ENCODE measurements around the gene MRPL43. TPM values are rescaled to one million over a fixed set of nuclear protein-coding genes. Genes with fewer than 3 reads are reported as not detected.

The MRPL43 gene
- total and polyA plus RNA-seq, 9 of the 15 experiments (the other 6 are each of a cell fraction or from before 2014, with no cell fraction given): 15.1 to 63.7 (median 37.2) TPM

DNA sequence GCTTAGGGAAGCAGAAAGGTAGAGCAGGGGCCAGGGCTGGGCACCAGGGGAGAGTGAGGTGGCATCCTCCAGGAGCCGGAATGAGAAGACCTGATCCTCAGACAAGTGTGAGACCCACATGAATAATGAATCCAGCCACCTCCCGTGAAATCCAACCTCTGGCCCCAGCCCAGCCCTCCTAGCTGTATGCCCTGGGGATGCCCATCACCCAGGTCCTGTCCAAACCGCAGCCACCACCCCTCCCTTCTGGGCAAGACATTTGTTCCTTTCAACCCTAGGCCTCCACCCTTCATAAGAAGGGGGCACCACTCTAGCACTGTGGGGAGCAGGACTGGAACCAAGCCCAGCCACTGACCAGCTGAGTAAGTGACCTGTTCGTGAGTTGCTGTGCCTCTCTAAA, 33.9 kb upstream of the MRPL43 start:
- Histone ChIP-seq H3K36me3 (ENCODE audit: control insufficient read depth, insufficient read depth, low read length) (no peaks in the 10 kb centered on the region), H3K4me3 (no peak overlapping the region), H3K27me3 (ENCODE audit: control insufficient read depth in 2 of 2, insufficient read depth in 2 of 2, low read length in 2 of 2) (no peaks in the 10 kb centered on the region), H3K27ac (ENCODE audit: extremely low read depth, low read depth, low read length) (no peak overlapping the region), H3K4me2 (ENCODE audit: insufficient read depth, low read length) (no peak overlapping the region), H3K9me1 (ENCODE audit: control insufficient read depth, insufficient read depth, low read length) (no peaks in the 10 kb centered on the region), H3K79me2 (ENCODE audit: control insufficient read depth, insufficient read depth, low read length) (no peaks in the 10 kb centered on the region), H4K20me1 (replicated peaks; ENCODE audit: control insufficient read depth, insufficient read depth, low read length) (no peaks in the 10 kb centered on the region), H3K9ac (ENCODE audit: insufficient read depth in 1 of 2, low read depth in 2 of 2, low read length in 2 of 2) (no peak overlapping the region), H3K4me1 (replicated peaks in 1 of 2; ENCODE audit: control insufficient read depth in 2 of 2, insufficient read depth in 2 of 2, low read length in 2 of 2) (peaks cover 0 to 13% of the 10 kb centered on the region in 2 experiments; a peak in 3 of 5 replicates), H2AFZ (ENCODE audit: low read depth, low read length) (no peak overlapping the region), H3K9me3 (replicated peaks; ENCODE audit: control insufficient read depth, insufficient read depth, low read depth, low read length) (no peaks in the 10 kb centered on the region)
- no peak for FAIRE-seq
- 16% methylated on average over 3 of the region's 4 CpGs for WGBS (ENCODE audit: insufficient coverage, low coverage, missing lambda C conversion rate)
- in situ Hi-C loops (cut with MboI): no loop called here
- POLR2A ChIA-PET: no interaction called here
- DNase-seq (ENCODE audit: extremely low read depth in 1 of 4, low spot score in 3 of 4): no peak
- CTCF ChIA-PET (ENCODE audit: low intra/inter-chr PET ratio): no interaction called here
- ATAC-seq: no peak
- BruUV-seq (replicated peaks): no TSS peak
- intact Hi-C loops (cut with micrococcal nuclease): no loop called here
- no peak for TF ChIP-seq SIRT6 (IDR thresholded peaks at IDR 0.05; ENCODE audit: low read depth, low read length)
- no peak for TF ChIP-seq ERF (CRISPR knock-in tag; IDR thresholded peaks at IDR 0.05)
- TF ChIP-seq RNF2 (IDR thresholded peaks at IDR 0.05): no peak
- no peak for TF ChIP-seq ZBED1 (IDR thresholded peaks at IDR 0.05)
- TF ChIP-seq BMI1 (IDR thresholded peaks at IDR 0.05; ENCODE audit: low read length): no peak
- no peak for TF ChIP-seq PTBP1 (IDR thresholded peaks at IDR 0.05; ENCODE audit: low read depth, low read length)
- TF ChIP-seq, protein P1, sequence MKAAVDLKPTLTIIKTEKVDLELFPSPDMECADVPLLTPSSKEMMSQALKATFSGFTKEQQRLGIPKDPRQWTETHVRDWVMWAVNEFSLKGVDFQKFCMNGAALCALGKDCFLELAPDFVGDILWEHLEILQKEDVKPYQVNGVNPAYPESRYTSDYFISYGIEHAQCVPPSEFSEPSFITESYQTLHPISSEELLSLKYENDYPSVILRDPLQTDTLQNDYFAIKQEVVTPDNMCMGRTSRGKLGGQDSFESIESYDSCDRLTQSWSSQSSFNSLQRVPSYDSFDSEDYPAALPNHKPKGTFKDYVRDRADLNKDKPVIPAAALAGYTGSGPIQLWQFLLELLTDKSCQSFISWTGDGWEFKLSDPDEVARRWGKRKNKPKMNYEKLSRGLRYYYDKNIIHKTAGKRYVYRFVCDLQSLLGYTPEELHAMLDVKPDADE (conservative IDR thresholded peaks at IDR 0.05; ENCODE audit: control insufficient read depth, low read depth, low read length): no peak
- no peak for TF ChIP-seq SPI1 (IDR thresholded peaks at IDR 0.05; ENCODE audit: borderline replicate concordance, low read depth, low read length)
- no peak for TF ChIP-seq HNRNPH1 (optimal IDR thresholded peaks at IDR 0.05; ENCODE audit: low read depth, low read length)
- no peak for TF ChIP-seq SIN3B (IDR thresholded peaks at IDR 0.05; ENCODE audit: low read depth)
- no peak for TF ChIP-seq NFRKB (IDR thresholded peaks at IDR 0.05; ENCODE audit: low read depth)
- TF ChIP-seq NFIX (CRISPR knock-in tag; IDR thresholded peaks at IDR 0.05; ENCODE audit: low read depth): no peak
- no peak for TF ChIP-seq NEUROD1 (IDR thresholded peaks at IDR 0.05; ENCODE audit: borderline replicate concordance, low read depth, low read length, partially characterized antibody)
- TF ChIP-seq ZFPM2 (CRISPR knock-in tag; IDR thresholded peaks at IDR 0.05): no peak
